GM12878 (cell line): ENCODE measurements around the gene CXCL17. TPM values are rescaled to one million over a fixed set of nuclear protein-coding genes. Genes with fewer than 3 reads are reported as not detected.

ENCODE experiments used
- ATAC-seq: fragments of 200-7000 bp; cut with Tn5 transposase; 3 replicates; pipeline ENCODE4 v1.9.1; 2020; ENCODE audit warnings: mild to moderate bottlenecking, moderate library complexity
- BruUV-seq: library from RNA; stranded (reverse); fragments of 400-500 nt; replicated peaks from 2 replicates; lab custom pipeline; 2021; lab: Mats Ljungman, UMichigan
- CTCF ChIA-PET: fragments of 300-600 bp; sonication (Branson Sonifier 250); formaldehyde crosslinking; extraction: SDS; loops from one replicate; lab custom pipeline; 2021; ENCODE audit warnings: inconsistent platforms; lab: Yijun Ruan, JAX
- POLR2A ChIA-PET: fragments of 350-600 bp; formaldehyde crosslinking; extraction: SDS; loops from one replicate; lab custom pipeline; 2021; ENCODE audit warnings: inconsistent platforms; lab: Charles Lee
- RAD21 ChIA-PET: fragments of 300-600 bp; sonication (Branson Sonifier 250); formaldehyde crosslinking; loops from one replicate; lab custom pipeline; 2023; ENCODE audit warnings: antibody characterized with exemption; ENCODE audit not compliant: unreplicated experiment; lab: Charles Lee
- SMC1A ChIA-PET: fragments of 300-600 bp; sonication (Branson Sonifier 250); formaldehyde crosslinking; loops from one replicate; lab custom pipeline; 2023; ENCODE audit not compliant: unreplicated experiment, uncharacterized antibody; lab: Charles Lee
- DNase-seq: peaks from one replicate; pipeline ENCODE4 v3.0.0-alpha.2; 2011; ENCODE audit warnings: low read depth, low spot score
- FAIRE-seq: peaks from 3 replicates; lab custom pipeline; 2011; peaks lifted over from hg19 to GRCh38; lab: Jason Lieb, UNC
- H2AFZ ChIP-seq: 2 replicates; pipeline ENCODE4 v1.6.0; 2011; ENCODE audit warnings: low read depth, low read length, control low read depth; ENCODE audit not compliant: control insufficient read depth
- H3K27ac ChIP-seq: 2 replicates; pipeline ENCODE4 v1.5.1; 2011; ENCODE audit warnings: control low read depth; ENCODE audit not compliant: control insufficient read depth, insufficient read depth
- H3K27me3 ChIP-seq, 2 experiments: replicated peaks in 1 of 2; 2 replicates each; pipeline versions ENCODE4 v1.6.0 to v1.6.1; 2011; ENCODE audit warnings: low read length in 1 of 2; ENCODE audit not compliant: control insufficient read depth in 2 of 2, insufficient read depth in 2 of 2
- H3K36me3 ChIP-seq, 2 experiments: 2 replicates each; pipeline ENCODE4 v1.5.1; 2011; ENCODE audit warnings: low read length in 1 of 2; ENCODE audit not compliant: control insufficient read depth in 2 of 2, insufficient read depth in 2 of 2
- H3K4me1 ChIP-seq: 2 replicates; pipeline ENCODE4 v1.6.1; 2011; ENCODE audit warnings: mild to moderate bottlenecking, low read length, moderate library complexity, mixed read lengths; ENCODE audit not compliant: control insufficient read depth, insufficient read depth
- H3K4me2 ChIP-seq: 2 replicates; pipeline ENCODE4 v1.6.0; 2011; ENCODE audit warnings: control low read depth; ENCODE audit not compliant: control insufficient read depth, insufficient read depth
- H3K4me3 ChIP-seq: fragments of 200-600 bp; sonication (generic); 2 replicates; pipeline ENCODE4 v1.5.1; 2016
- H3K79me2 ChIP-seq: 2 replicates; pipeline ENCODE4 v1.6.0; 2011; ENCODE audit warnings: low read length; ENCODE audit not compliant: control insufficient read depth, insufficient read depth
- H3K9ac ChIP-seq: 2 replicates; pipeline ENCODE4 v1.8.0; 2011; ENCODE audit warnings: low read length, control low read depth, mixed read lengths; ENCODE audit not compliant: control insufficient read depth, insufficient read depth
- H3K9me3 ChIP-seq: replicated peaks from 3 replicates; pipeline ENCODE4 v1.5.1; 2011; ENCODE audit warnings: mild to moderate bottlenecking, low read length; ENCODE audit not compliant: control insufficient read depth, insufficient read depth
- H4K20me1 ChIP-seq: 2 replicates; pipeline ENCODE4 v1.6.0; 2011; ENCODE audit not compliant: control insufficient read depth, insufficient read depth
- HCFC1 ChIP-seq: fragments of 150-350 bp; IDR thresholded peaks from 2 replicates; pipeline ENCODE4 v1.6.1; 2014; ENCODE audit warnings: low read length
- LARP7 ChIP-seq: fragments of 450-650 bp; IDR thresholded peaks from 2 replicates; pipeline ENCODE4 v1.6.1; 2017; ENCODE audit warnings: mild to moderate bottlenecking
- MYB ChIP-seq: fragments of 150-350 bp; IDR thresholded peaks from 2 replicates; pipeline ENCODE4 v1.6.1; 2014; ENCODE audit warnings: mild to moderate bottlenecking, low read depth, low read length, borderline replicate concordance
- PAX8 ChIP-seq: fragments of 450-650 bp; IDR thresholded peaks from 2 replicates; pipeline ENCODE4 v1.6.1; 2017; ENCODE audit warnings: mild to moderate bottlenecking, moderate library complexity
- POLR2AphosphoS2 ChIP-seq: IDR thresholded peaks from 2 replicates; pipeline ENCODE4 v1.6.1; 2011; ENCODE audit warnings: low read depth, mild to moderate bottlenecking, low read length, improper control_type of control experiment, moderate library complexity
- POU2F2 ChIP-seq: IDR thresholded peaks from 3 replicates; pipeline ENCODE4 v1.6.1; 2011; ENCODE audit warnings: low read depth, mild to moderate bottlenecking, low read length, borderline replicate concordance
- SMARCA5 ChIP-seq: fragments of 450-650 bp; IDR thresholded peaks from 2 replicates; pipeline ENCODE4 v1.6.1; 2017; ENCODE audit warnings: mild to moderate bottlenecking
- SP1 ChIP-seq: IDR thresholded peaks from one replicate; pipeline ENCODE4 v1.6.1; 2011; ENCODE audit warnings: low read depth, low read length
- TBL1XR1 ChIP-seq: IDR thresholded peaks from 2 replicates; pipeline ENCODE4 v1.6.1; 2012; ENCODE audit warnings: low read depth, low read length, improper control_type of control experiment
- ZBED1 ChIP-seq: IDR thresholded peaks from 2 replicates; pipeline ENCODE4 v1.6.1; 2016; ENCODE audit warnings: borderline replicate concordance
- ZBTB11 ChIP-seq: fragments of 450-650 bp; formaldehyde crosslinking; IDR thresholded peaks from 2 replicates; pipeline ENCODE4 v1.5.0; 2022; ENCODE audit warnings: mild to moderate bottlenecking, missing genetic modification characterization
- ZNF217 ChIP-seq: fragments of 450-650 bp; IDR thresholded peaks from 2 replicates; pipeline ENCODE4 v1.6.1; 2017; ENCODE audit warnings: antibody characterized with exemption, mild to moderate bottlenecking
- ZNF622 ChIP-seq: fragments of 450-650 bp; IDR thresholded peaks from 2 replicates; pipeline ENCODE4 v1.6.1; 2017; ENCODE audit warnings: mild to moderate bottlenecking, inconsistent platforms
- ZNF687 ChIP-seq: fragments of 450-650 bp; IDR thresholded peaks from 2 replicates; pipeline ENCODE4 v1.6.1; 2017; ENCODE audit warnings: mild to moderate bottlenecking, moderate library complexity
- WGBS: methylation state at CpG from one replicate; pipeline ENCODE4 v1.1.6; 2016; ENCODE audit warnings: low lambda C conversion rate; ENCODE audit not compliant: insufficient replicate concordance, insufficient coverage; ENCODE audit errors: missing lambda C conversion rate; 5-methylcytosine and 5-hydroxymethylcytosine counted together
- in situ Hi-C: fragments of 300-500 bp; cut with MboI; formaldehyde crosslinking; loops from 9 replicates; pipeline ENCODE4 v1.14.3; 2018; ENCODE audit warnings: mixed read lengths
- intact Hi-C: fragments of 100-400 bp; cut with micrococcal nuclease; formaldehyde crosslinking; loops from one replicate; pipeline ENCODE4 v1.14.2; 2022; ENCODE audit not compliant: unreplicated experiment
- polyA plus RNA-seq, 11 experiments: library from polyadenylated mRNA; depleted of rRNA in 4 of 11; unstranded in 6 of 11; stranded (reverse) in 5 of 11; fragments of >200 nt; fragmentation: Nextera tagmentation in 4 of 11; fragmentation: Illumina TruSeq in 1 of 11; extraction: Ambion mirVana in 4 of 11; extraction: Trizol in 1 of 11; gene quantifications; 1 replicate in 1 of 11; 2 replicates in 10 of 11; pipeline versions ENCODE4 v1.2.1 to v1.2.3, GENCODE V29; 2011 to 2016; ENCODE audit warnings: inconsistent platforms in 2 of 11, missing spikeins in 2 of 11, low read depth in 1 of 11
- total RNA-seq, 4 experiments: library from RNA; depleted of rRNA in 3 of 4; stranded (reverse); fragments of >200 nt in 3 of 4; fragmentation: Illumina TruSeq in 1 of 4; extraction: Trizol in 1 of 4; gene quantifications; 2 replicates each; pipeline versions ENCODE4 v1.2.1 to v1.2.3, GENCODE V29; 2013 to 2021
- TF ChIP-seq, protein P1 (sequence below): fragments of 450-650 bp; IDR thresholded peaks from 2 replicates; pipeline ENCODE4 v1.6.1; 2017; ENCODE audit warnings: mild to moderate bottlenecking, low read depth, inconsistent platforms; ENCODE audit not compliant: poor library complexity, severe bottlenecking

CXCL17 gene
- total and polyA plus RNA-seq, 10 of the 15 experiments (the other 5 are each of a cell fraction or from before 2014, with no cell fraction given): 0.13 to 0.24 (median 0.15) TPM; not detected in 7

- SMC1A ChIA-PET: interaction anchor here (1.3 to 1.8 kb wide), 3 partner anchors 8 to 17 kb away, joined by 3 to 12 read pairs (median 5); no protein-coding TSS in a partner anchor
Measured at GRCh38 chr19:42474743-42475142, 32.0 kb upstream of the CXCL17 start.

More at GRCh38 chr19:42474743-42475142, 32.0 kb upstream of the CXCL17 start:
- intact Hi-C loops (no loop called here), in situ Hi-C loops (no loop called here)
- Histone ChIP-seq H3K27me3 (no peaks in the 10 kb centered on the region), H4K20me1 (no peaks in the 10 kb centered on the region), H3K36me3 (no peaks in the 10 kb centered on the region), H2AFZ (no peak overlapping the region), H3K4me3 (no peak overlapping the region), H3K4me1 (peaks cover 3% of the 10 kb centered on the region; the same call in 1 of the 2 replicates), H3K9ac (no peak overlapping the region)
- FAIRE-seq (no peak), ATAC-seq (no peak)
- RAD21 ChIA-PET: no interaction called here
- no TSS peak for BruUV-seq
- TF ChIP-seq ZNF217 (no peak), HCFC1 (no peak), ZBED1 (no peak), SMARCA5 (no peak), POLR2AphosphoS2 (no peak), ZBTB11 (CRISPR knock-in tag) (no peak), TBL1XR1 (no peak), PAX8 (no peak), ZNF622 (no peak), POU2F2 (no peak), ZNF687 (no peak), SP1 (no peak), MYB (no peak), LARP7 (no peak)
- TF ChIP-seq, protein P1, sequence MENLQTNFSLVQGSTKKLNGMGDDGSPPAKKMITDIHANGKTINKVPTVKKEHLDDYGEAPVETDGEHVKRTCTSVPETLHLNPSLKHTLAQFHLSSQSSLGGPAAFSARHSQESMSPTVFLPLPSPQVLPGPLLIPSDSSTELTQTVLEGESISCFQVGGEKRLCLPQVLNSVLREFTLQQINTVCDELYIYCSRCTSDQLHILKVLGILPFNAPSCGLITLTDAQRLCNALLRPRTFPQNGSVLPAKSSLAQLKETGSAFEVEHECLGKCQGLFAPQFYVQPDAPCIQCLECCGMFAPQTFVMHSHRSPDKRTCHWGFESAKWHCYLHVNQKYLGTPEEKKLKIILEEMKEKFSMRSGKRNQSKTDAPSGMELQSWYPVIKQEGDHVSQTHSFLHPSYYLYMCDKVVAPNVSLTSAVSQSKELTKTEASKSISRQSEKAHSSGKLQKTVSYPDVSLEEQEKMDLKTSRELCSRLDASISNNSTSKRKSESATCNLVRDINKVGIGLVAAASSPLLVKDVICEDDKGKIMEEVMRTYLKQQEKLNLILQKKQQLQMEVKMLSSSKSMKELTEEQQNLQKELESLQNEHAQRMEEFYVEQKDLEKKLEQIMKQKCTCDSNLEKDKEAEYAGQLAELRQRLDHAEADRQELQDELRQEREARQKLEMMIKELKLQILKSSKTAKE: no peak
- TF ChIP-seq, all 136 proteins: peak for 0
- Histone ChIP-seq H3K9me3 (no peaks in the 10 kb centered on the region), H3K27ac (no peak overlapping the region), H3K79me2 (no peaks in the 10 kb centered on the region), H3K4me2 (no peak overlapping the region)
- WGBS: 71% methylated on average over 4 of the region's 4 CpGs
- CTCF ChIA-PET: interaction anchor here (0.5 to 3.5 kb wide), 5 partner anchors 9 to 160 kb away, joined by 3 to 12 read pairs (median 3); no protein-coding TSS in a partner anchor
- DNase-seq: no peak
- POLR2A ChIA-PET: no interaction called here
